Measurements from ENCODE around the gene PCDH9. TPM values are rescaled to one million over a fixed set of nuclear protein-coding genes. Genes with fewer than 3 reads are reported as not detected.
A peak's percentile ranks its signal among the peaks of the same experiment; 100 is the strongest.

PCDH9 gene
- total RNA-seq, 1 donor from 2014 or later: 10.4 TPM

GRCh38 chr13:66578305-66578704, 651.8 kb downstream of the PCDH9 start:
- no peaks in the 10 kb centered on the region for H3K79me2 ChIP-seq (ENCODE audit: insufficient read depth, low read length)
- Mint-ChIP-seq H3K36me3 (ENCODE audit: low read depth, unreplicated experiment) (no peaks in the 10 kb centered on the region), H3K27me3 (ENCODE audit: low read depth, unreplicated experiment) (no peaks in the 10 kb centered on the region), H3K9me3 (ENCODE audit: unreplicated experiment) (no peaks in the 10 kb centered on the region), H3K27ac (ENCODE audit: unreplicated experiment) (no peak overlapping the region), H3K4me3 (ENCODE audit: unreplicated experiment) (no peak overlapping the region), H3K4me1 (ENCODE audit: low read depth, unreplicated experiment) (peaks cover 14% of the 10 kb centered on the region)
- no peak overlapping the region for H3K27ac ChIP-seq (ENCODE audit: low read depth, low read length)
- H2AFZ ChIP-seq (ENCODE audit: low read depth, low read length): no peak overlapping the region
- no peak for TF ChIP-seq EZH2 (IDR thresholded peaks at IDR 0.05; ENCODE audit: insufficient read depth, low read length)
- TF ChIP-seq, protein P1, sequence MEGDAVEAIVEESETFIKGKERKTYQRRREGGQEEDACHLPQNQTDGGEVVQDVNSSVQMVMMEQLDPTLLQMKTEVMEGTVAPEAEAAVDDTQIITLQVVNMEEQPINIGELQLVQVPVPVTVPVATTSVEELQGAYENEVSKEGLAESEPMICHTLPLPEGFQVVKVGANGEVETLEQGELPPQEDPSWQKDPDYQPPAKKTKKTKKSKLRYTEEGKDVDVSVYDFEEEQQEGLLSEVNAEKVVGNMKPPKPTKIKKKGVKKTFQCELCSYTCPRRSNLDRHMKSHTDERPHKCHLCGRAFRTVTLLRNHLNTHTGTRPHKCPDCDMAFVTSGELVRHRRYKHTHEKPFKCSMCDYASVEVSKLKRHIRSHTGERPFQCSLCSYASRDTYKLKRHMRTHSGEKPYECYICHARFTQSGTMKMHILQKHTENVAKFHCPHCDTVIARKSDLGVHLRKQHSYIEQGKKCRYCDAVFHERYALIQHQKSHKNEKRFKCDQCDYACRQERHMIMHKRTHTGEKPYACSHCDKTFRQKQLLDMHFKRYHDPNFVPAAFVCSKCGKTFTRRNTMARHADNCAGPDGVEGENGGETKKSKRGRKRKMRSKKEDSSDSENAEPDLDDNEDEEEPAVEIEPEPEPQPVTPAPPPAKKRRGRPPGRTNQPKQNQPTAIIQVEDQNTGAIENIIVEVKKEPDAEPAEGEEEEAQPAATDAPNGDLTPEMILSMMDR (IDR thresholded peaks at IDR 0.05; ENCODE audit: insufficient read depth, low read depth, low read length): no peak
- H3K27me3 ChIP-seq (ENCODE audit: insufficient read depth, low read length): no peaks in the 10 kb centered on the region
- no peaks in the 10 kb centered on the region for H3K9me3 ChIP-seq (ENCODE audit: insufficient read depth, low read depth, low read length)
- no peak overlapping the region for H3K4me3 ChIP-seq (ENCODE audit: insufficient read depth, low read depth, low read length)
- FAIRE-seq (no peak), DNase-seq (ENCODE audit: low read depth) (peak; percentile 10)
- H3K4me2 ChIP-seq (ENCODE audit: low read length): no peak overlapping the region
- H4K20me1 ChIP-seq (ENCODE audit: insufficient read depth, low read length): no peaks in the 10 kb centered on the region
- H3K36me3 ChIP-seq (ENCODE audit: insufficient read depth, low read length): no peaks in the 10 kb centered on the region
- H3K4me1 ChIP-seq (ENCODE audit: insufficient read depth, low read length): no peaks in the 10 kb centered on the region
- no peak overlapping the region for H3K9ac ChIP-seq (ENCODE audit: low read length)

- Histone ChIP-seq H3K79me2 (ENCODE audit: insufficient read depth, low read length) (no peaks in the 10 kb centered on the region), H3K27ac (ENCODE audit: low read depth, low read length) (no peak overlapping the region), H3K4me1 (ENCODE audit: insufficient read depth, low read length) (no peaks in the 10 kb centered on the region), H4K20me1 (ENCODE audit: insufficient read depth, low read length) (no peaks in the 10 kb centered on the region), H3K27me3 (ENCODE audit: insufficient read depth, low read length) (no peaks in the 10 kb centered on the region), H3K4me3 (ENCODE audit: insufficient read depth, low read depth, low read length) (no peak overlapping the region), H3K4me2 (ENCODE audit: low read length) (no peak overlapping the region), H3K9me3 (ENCODE audit: insufficient read depth, low read depth, low read length) (no peaks in the 10 kb centered on the region), H2AFZ (ENCODE audit: low read depth, low read length) (no peak overlapping the region), H3K36me3 (ENCODE audit: insufficient read depth, low read length) (no peaks in the 10 kb centered on the region), H3K9ac (ENCODE audit: low read length) (no peak overlapping the region)
- FAIRE-seq: no peak
- no peaks in the 10 kb centered on the region for H3K9me3 Mint-ChIP-seq (ENCODE audit: unreplicated experiment)
- no peak overlapping the region for H3K4me3 Mint-ChIP-seq (ENCODE audit: unreplicated experiment)
- DNase-seq (ENCODE audit: low read depth): no peak
- no peak overlapping the region for H3K27ac Mint-ChIP-seq (ENCODE audit: unreplicated experiment)
- H3K27me3 Mint-ChIP-seq (ENCODE audit: low read depth, unreplicated experiment): no peaks in the 10 kb centered on the region
- H3K4me1 Mint-ChIP-seq (ENCODE audit: low read depth, unreplicated experiment): peaks cover 14% of the 10 kb centered on the region
- no peak for TF ChIP-seq EZH2 (IDR thresholded peaks at IDR 0.05; ENCODE audit: insufficient read depth, low read length)
- TF ChIP-seq, protein P1 (IDR thresholded peaks at IDR 0.05; ENCODE audit: insufficient read depth, low read depth, low read length): no peak
- no peaks in the 10 kb centered on the region for H3K36me3 Mint-ChIP-seq (ENCODE audit: low read depth, unreplicated experiment)
Observed at GRCh38 chr13:66577358-66577757, 652.8 kb downstream of the PCDH9 start.

GRCh38 chr13:66576381-66576780, 653.8 kb downstream of the PCDH9 start:
- Mint-ChIP-seq H3K4me1 (ENCODE audit: low read depth, unreplicated experiment) (peaks cover 14% of the 10 kb centered on the region), H3K27me3 (ENCODE audit: low read depth, unreplicated experiment) (no peaks in the 10 kb centered on the region), H3K9me3 (ENCODE audit: unreplicated experiment) (no peaks in the 10 kb centered on the region), H3K4me3 (ENCODE audit: unreplicated experiment) (no peak overlapping the region), H3K36me3 (ENCODE audit: low read depth, unreplicated experiment) (no peaks in the 10 kb centered on the region), H3K27ac (ENCODE audit: unreplicated experiment) (no peak overlapping the region)
- no peaks in the 10 kb centered on the region for H3K4me1 ChIP-seq (ENCODE audit: insufficient read depth, low read length)
- no peaks in the 10 kb centered on the region for H3K79me2 ChIP-seq (ENCODE audit: insufficient read depth, low read length)
- H3K36me3 ChIP-seq (ENCODE audit: insufficient read depth, low read length): no peaks in the 10 kb centered on the region
- no peak overlapping the region for H3K4me3 ChIP-seq (ENCODE audit: insufficient read depth, low read depth, low read length)
- no peaks in the 10 kb centered on the region for H3K27me3 ChIP-seq (ENCODE audit: insufficient read depth, low read length)
- no peak for FAIRE-seq
- no peak overlapping the region for H3K4me2 ChIP-seq (ENCODE audit: low read length)
- no peak overlapping the region for H2AFZ ChIP-seq (ENCODE audit: low read depth, low read length)
- no peak overlapping the region for H3K9ac ChIP-seq (ENCODE audit: low read length)
- no peaks in the 10 kb centered on the region for H4K20me1 ChIP-seq (ENCODE audit: insufficient read depth, low read length)
- no peak overlapping the region for H3K27ac ChIP-seq (ENCODE audit: low read depth, low read length)
- H3K9me3 ChIP-seq (ENCODE audit: insufficient read depth, low read depth, low read length): no peaks in the 10 kb centered on the region
- no peak for DNase-seq (ENCODE audit: low read depth)
- no peak for TF ChIP-seq EZH2 (IDR thresholded peaks at IDR 0.05; ENCODE audit: insufficient read depth, low read length)
- TF ChIP-seq, protein P1 (IDR thresholded peaks at IDR 0.05; ENCODE audit: insufficient read depth, low read depth, low read length): no peak

All from astrocyte (in vitro differentiated cells and primary cell).